ENCODE measurements around the gene RPH3AL.
"Not testable (repeated sequence)": the region's sequence is repeated elsewhere in the genome, so short reads cannot be mapped to it uniquely, and the experiment has no call there.

Gene RPH3AL

DNA sequence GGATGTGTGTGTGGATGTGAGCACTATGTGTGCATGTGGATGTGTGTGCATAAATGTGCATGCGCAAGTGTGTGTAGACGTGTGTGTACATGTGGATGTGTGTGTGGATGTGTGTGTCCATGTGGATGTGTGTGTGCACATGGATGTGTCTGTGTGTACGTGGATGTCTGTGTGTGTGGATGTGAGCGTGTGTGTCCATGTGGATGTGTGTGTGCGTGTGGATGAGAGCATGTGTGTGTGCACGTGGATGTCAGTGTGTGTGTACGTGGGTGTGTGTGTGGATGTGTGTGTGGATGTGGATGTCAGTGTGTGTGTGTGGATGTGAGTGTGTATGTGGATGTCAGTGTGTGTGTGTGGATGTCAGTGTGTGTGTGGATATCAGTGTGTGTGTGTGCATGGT lies 107.6 kb downstream of the RPH3AL start:
- DNase-seq (ENCODE audit: insufficient read length) (no peak), FAIRE-seq (no peak)
- no peak for TF ChIP-seq POLR2A (IDR thresholded peaks at IDR 0.05; ENCODE audit: low read depth, low read length)
- no peak for TF ChIP-seq TAF1 (IDR thresholded peaks at IDR 0.05; ENCODE audit: borderline replicate concordance, low read depth, low read length)
- TF ChIP-seq POLR2AphosphoS5 (IDR thresholded peaks at IDR 0.05; ENCODE audit: low read depth, low read length): no peak

DNA sequence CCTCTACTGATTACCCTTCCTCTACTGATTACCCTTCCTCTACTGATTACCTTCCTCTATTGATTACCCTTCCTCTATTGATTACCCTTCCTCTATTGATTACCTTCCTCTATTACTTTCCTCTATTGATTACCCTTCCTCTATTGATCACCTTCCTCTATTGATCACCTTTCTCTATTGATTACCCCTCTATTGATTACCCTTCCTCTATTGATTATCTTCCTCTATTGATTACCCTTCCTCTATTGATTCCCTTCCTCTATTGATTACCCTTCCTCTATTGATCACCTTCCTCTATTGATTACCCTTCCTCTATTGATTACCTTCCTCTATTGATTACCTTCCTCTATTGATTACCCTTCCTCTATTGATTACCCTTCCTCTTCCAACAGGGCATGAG lies 108.7 kb downstream of the RPH3AL start:
- FAIRE-seq; DNase-seq (ENCODE audit: insufficient read length): not testable (repeated sequence)

- FAIRE-seq (no peak), DNase-seq (ENCODE audit: insufficient read length) (no peak)
- TF ChIP-seq TAF1 (IDR thresholded peaks at IDR 0.05; ENCODE audit: borderline replicate concordance, low read depth, low read length) (no peak), POLR2A (IDR thresholded peaks at IDR 0.05; ENCODE audit: low read depth, low read length) (no peak), POLR2AphosphoS5 (IDR thresholded peaks at IDR 0.05; ENCODE audit: low read depth, low read length) (no peak)
Measured at GRCh38 chr17:238964-239259, 113.7 kb downstream of the RPH3AL start.

DNA sequence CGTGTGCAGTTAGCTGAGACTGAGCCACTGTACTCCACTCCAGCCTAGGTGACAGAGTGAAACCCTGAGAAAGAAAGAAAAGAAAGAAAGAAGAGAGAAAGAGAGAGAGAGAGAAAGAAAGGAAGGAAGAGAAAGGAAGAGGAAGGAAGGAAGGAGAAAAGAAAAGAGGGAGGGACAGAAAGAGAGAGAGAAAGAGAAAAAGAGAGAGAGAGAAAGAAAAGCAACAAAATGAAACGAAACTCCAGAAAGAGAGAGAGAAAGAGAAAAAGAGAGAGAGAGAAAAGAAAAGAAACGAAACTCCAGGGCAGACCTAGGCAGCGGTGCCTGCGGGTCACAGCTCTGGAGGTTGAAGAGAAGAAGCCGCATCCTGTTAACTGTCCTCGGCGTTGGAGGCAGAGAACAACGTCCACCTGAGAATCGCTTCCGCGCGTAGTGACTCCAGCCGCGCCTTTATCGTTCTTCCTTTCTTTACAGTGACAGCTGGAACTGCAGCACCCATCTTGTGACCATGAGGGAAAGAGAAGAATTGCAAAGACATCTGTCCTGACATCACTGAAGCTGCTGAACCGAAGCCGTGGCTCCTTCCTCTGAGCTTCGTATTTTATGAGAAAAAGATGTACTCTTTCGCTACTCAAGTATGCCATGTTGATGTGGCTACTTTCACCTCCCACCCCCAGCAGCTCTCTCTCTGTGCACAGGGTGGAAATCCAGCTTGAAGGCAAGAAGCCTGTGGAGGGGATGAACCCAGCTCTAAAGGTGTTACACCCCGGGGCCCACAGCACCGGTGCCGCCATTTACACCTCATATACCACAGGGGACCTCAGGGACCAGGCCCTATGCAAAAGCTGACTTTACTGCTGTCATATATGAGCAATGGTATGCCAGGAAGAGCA lies 114.3 kb downstream of the RPH3AL start:
- TF ChIP-seq TAF1 (IDR thresholded peaks at IDR 0.05; ENCODE audit: borderline replicate concordance, low read depth, low read length) (no peak), POLR2A (IDR thresholded peaks at IDR 0.05; ENCODE audit: low read depth, low read length) (no peak), POLR2AphosphoS5 (IDR thresholded peaks at IDR 0.05; ENCODE audit: low read depth, low read length) (no peak)
- no peak for DNase-seq (ENCODE audit: insufficient read length)
- no peak for FAIRE-seq

DNA sequence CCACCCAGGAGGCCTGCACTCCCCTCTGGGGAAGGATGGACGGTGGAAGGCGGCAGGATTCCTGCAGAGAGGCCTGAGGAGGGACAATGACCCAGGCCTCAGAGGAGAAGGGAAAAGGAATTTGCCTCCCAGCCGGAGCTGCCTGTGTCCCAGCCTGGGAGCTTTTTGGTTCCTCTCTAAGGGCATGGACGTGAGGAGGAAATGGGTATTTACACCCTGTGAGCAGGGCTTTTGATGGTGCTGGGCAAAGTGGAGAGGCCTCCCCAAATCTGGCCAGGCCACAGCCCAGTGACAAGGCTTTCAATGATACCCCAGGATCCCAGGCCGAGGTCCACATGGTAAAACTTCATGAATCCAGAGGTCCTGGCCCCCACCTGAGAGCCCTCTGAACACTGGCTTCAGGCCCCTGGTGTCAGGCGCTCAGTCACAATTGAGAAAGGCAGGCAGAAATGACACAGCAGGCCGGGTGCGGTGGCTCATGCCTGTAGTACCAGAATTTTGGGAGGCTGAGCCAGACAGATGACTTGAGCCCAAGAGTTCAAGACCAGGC lies 115.1 kb downstream of the RPH3AL start:
- FAIRE-seq (no peak), DNase-seq (ENCODE audit: insufficient read length) (no peak)
- TF ChIP-seq TAF1 (IDR thresholded peaks at IDR 0.05; ENCODE audit: borderline replicate concordance, low read depth, low read length) (no peak), POLR2A (IDR thresholded peaks at IDR 0.05; ENCODE audit: low read depth, low read length) (no peak), POLR2AphosphoS5 (IDR thresholded peaks at IDR 0.05; ENCODE audit: low read depth, low read length) (no peak)

GRCh38 chr17:236641-237405 lies 115.8 kb downstream of the RPH3AL start:
- TF ChIP-seq POLR2AphosphoS5 (IDR thresholded peaks at IDR 0.05; ENCODE audit: low read depth, low read length) (no peak), TAF1 (IDR thresholded peaks at IDR 0.05; ENCODE audit: borderline replicate concordance, low read depth, low read length) (no peak), POLR2A (IDR thresholded peaks at IDR 0.05; ENCODE audit: low read depth, low read length) (no peak)
- FAIRE-seq: no peak
- DNase-seq (ENCODE audit: insufficient read length): no peak

- no peak for DNase-seq (ENCODE audit: insufficient read length)
- no peak for FAIRE-seq
- TF ChIP-seq POLR2AphosphoS5 (IDR thresholded peaks at IDR 0.05; ENCODE audit: low read depth, low read length): no peak
Measured at GRCh38 chr17:235831-236640, 116.6 kb downstream of the RPH3AL start.

DNA sequence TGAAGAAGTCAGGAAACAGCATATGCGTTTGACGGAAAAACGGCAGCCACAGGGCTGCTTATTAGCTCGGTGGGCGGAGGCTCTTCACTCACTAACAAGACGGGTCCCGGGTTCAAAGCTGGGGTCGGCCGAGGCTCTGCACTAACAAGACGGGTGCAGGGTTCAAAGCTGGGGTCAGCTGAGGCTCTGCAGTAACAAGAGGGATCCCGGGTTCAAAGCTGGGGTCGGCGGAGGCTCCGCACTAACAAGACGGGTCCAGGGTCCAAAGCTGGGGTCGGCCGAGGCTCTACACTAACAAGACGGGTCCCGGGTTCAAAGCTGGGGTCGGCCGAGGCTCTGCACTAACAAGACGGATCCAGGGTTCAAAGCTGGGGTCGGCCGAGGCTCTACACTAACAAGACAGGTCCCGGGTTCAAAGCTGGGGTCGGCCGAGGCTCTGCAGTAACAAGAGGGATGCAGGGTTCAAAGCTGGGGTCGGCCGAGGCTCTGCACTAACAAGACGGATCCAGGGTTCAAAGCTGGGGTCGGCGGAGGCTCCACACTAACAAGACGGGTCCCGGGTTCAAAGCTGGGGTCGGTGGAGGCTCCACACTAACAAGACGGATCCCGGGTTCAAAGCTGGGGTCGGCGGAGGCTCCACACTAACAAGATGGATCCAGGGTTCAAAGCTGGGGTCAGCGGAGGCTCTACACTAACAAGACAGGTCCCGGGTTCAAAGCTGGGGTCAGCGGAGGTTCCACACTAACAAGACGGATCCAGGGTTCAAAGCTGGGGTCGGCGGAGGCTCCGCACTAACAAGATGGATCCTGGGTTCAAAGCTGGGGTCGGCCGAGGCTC lies 117.4 kb downstream of the RPH3AL start:
- DNase-seq (ENCODE audit: insufficient read length); FAIRE-seq: not testable (repeated sequence)

- FAIRE-seq; DNase-seq (ENCODE audit: insufficient read length): not testable (repeated sequence)
Measured at GRCh38 chr17:234163-234993, 118.2 kb downstream of the RPH3AL start.

GRCh38 chr17:233473-233941 lies 119.1 kb downstream of the RPH3AL start:
- TF ChIP-seq POLR2A (IDR thresholded peaks at IDR 0.05; ENCODE audit: low read depth, low read length) (no peak), POLR2AphosphoS5 (IDR thresholded peaks at IDR 0.05; ENCODE audit: low read depth, low read length) (no peak), TAF1 (IDR thresholded peaks at IDR 0.05; ENCODE audit: borderline replicate concordance, low read depth, low read length) (no peak)
- DNase-seq (ENCODE audit: insufficient read length): no peak
- no peak for FAIRE-seq

Measured in GM12892 (cell line).